Measurements from ENCODE around the gene PRKAR2A. TPM values are rescaled to one million over a fixed set of nuclear protein-coding genes. Genes with fewer than 3 reads are reported as not detected.

PRKAR2A gene
- total and polyA plus RNA-seq, 9 of the 15 experiments (the other 6 are each of a cell fraction or from before 2014, with no cell fraction given): 15.9 to 84.5 (median 37.6) TPM

- TF ChIP-seq E2F4 (CRISPR knock-in tag; IDR thresholded peaks at IDR 0.05; ENCODE audit: low read depth) (no peak), MEF2D (tag; conservative IDR thresholded peaks at IDR 0.05; ENCODE audit: low read depth) (no peak), PHB (CRISPR knock-in tag; IDR thresholded peaks at IDR 0.05) (no peak), MEIS2 (IDR thresholded peaks at IDR 0.05; ENCODE audit: partially characterized antibody) (peak; percentile 45), ATF1 (CRISPR knock-in tag; IDR thresholded peaks at IDR 0.05) (no peak), ATF1 (tag; IDR thresholded peaks at IDR 0.05) (no peak), HOXB6 (CRISPR knock-in tag; IDR thresholded peaks at IDR 0.05; ENCODE audit: borderline replicate concordance) (no peak), DDX20 (tag; IDR thresholded peaks at IDR 0.05; ENCODE audit: low read depth) (no peak), ARHGAP35 (IDR thresholded peaks at IDR 0.05; ENCODE audit: partially characterized antibody) (no peak), REST (IDR thresholded peaks at IDR 0.05; ENCODE audit: borderline replicate concordance) (peak; percentile 6; the same call in 1 of the 2 replicates), REST (CRISPR knock-in tag; IDR thresholded peaks at IDR 0.05; ENCODE audit: low read depth) (no peak), CHD4 (IDR thresholded peaks at IDR 0.05; ENCODE audit: insufficient read depth, insufficient replicate concordance, low read depth, low read length, poor library complexity, severe bottlenecking) (no peak), KAT7 (CRISPR knock-in tag; IDR thresholded peaks at IDR 0.05; ENCODE audit: borderline replicate concordance) (no peak), ETV5 (CRISPR knock-in tag; IDR thresholded peaks at IDR 0.05; ENCODE audit: low read depth) (no peak), SMARCA5 (IDR thresholded peaks at IDR 0.05) (no peak), ZHX1 (conservative IDR thresholded peaks at IDR 0.05; ENCODE audit: low read length) (no peak), TARDBP (IDR thresholded peaks at IDR 0.05) (no peak)
Measured at GRCh38 chr3:48776854-48777253, 70.8 kb downstream of the PRKAR2A start (continued).

Measured in K562 (cell line).